ENCODE measurements around the gene SNRNP25. TPM values are rescaled to one million over a fixed set of nuclear protein-coding genes. Genes with fewer than 3 reads are reported as not detected.

SNRNP25 gene
- total and polyA plus RNA-seq, 2 of the 8 experiments (the other 6 are each of a cell fraction or from before 2014, with no cell fraction given), result 53.0 to 58.4 TPM

- H3K18ac ChIP-seq (ENCODE audit: extremely low read depth, low read length), result no peak overlapping the region
- H3K23me2 ChIP-seq (ENCODE audit: low read depth, low read length), result no peaks in the 10 kb centered on the region
- no peak overlapping the region for H3K14ac ChIP-seq (ENCODE audit: insufficient read length)
- no peaks in the 10 kb centered on the region for H3K79me2 ChIP-seq (ENCODE audit: control insufficient read depth in 1 of 2, insufficient read depth in 2 of 2, low read length in 2 of 2)
- H3K56ac ChIP-seq (replicated peaks; ENCODE audit: insufficient read length, low read depth, low read length), result no peak overlapping the region
- H3K9me3 ChIP-seq (ENCODE audit: insufficient read depth in 2 of 2, low read depth in 1 of 2, low read length in 1 of 2), result no peaks in the 10 kb centered on the region
- DNase-seq (ENCODE audit: low read depth in 1 of 2, low spot score in 2 of 2) (no peak), FAIRE-seq (no peak)
- H3K27me3 ChIP-seq (replicated peaks in 1 of 4; ENCODE audit: control insufficient read depth in 3 of 4, extremely low read depth in 1 of 4, insufficient read depth in 3 of 4, low read length in 3 of 4), result no peaks in the 10 kb centered on the region
- WGBS, 2 experiments (ENCODE audit: extremely low coverage in 1 of 2, insufficient coverage in 1 of 2, insufficient read length in 1 of 2, insufficient replicate concordance in 2 of 2, low coverage in 1 of 2, low lambda C conversion rate in 2 of 2, missing lambda C conversion rate in 1 of 2), result 93% methylated on average over 32 of the region's 89 CpGs; no CpG with 5 or more reads in 1 of the 2 experiments
- ChIA-PET CTCF (ENCODE audit: partially characterized antibody) (interaction anchor here (21.2 kb wide), 1 partner anchor 25 kb away, joined by 856 read pairs; the partner anchor contains the start of gene MPG), POLR2A (ENCODE audit: partially characterized antibody) (interaction anchor here (0.8 to 16.6 kb wide), 8 partner anchors 8 to 58 kb away, joined by 3 to 153 read pairs (median 4); partner anchors contain the start of genes POLR3K, RHBDF1 and SNRNP25)
- no peak overlapping the region for H2AFZ ChIP-seq (ENCODE audit: low read length)
- no peak overlapping the region for H3K4me3 ChIP-seq (ENCODE audit: extremely low read depth in 1 of 4, insufficient read depth in 2 of 4, low read depth in 3 of 4, low read length in 4 of 4)
- no peak overlapping the region for H2BK20ac ChIP-seq (ENCODE audit: low read length)
- H3K27ac ChIP-seq (ENCODE audit: low read depth, low read length), result no peak overlapping the region
- H2BK15ac ChIP-seq (ENCODE audit: low read length), result no peak overlapping the region
- no peak overlapping the region for H2BK120ac ChIP-seq (replicated peaks; ENCODE audit: low read depth, low read length)
- H2AK5ac ChIP-seq (ENCODE audit: low read depth, low read length), result no peak overlapping the region
- peaks cover 11 to 24% of the 10 kb centered on the region in 2 experiments for H4K20me1 ChIP-seq (replicated peaks in 1 of 2; ENCODE audit: control insufficient read depth in 1 of 2, insufficient read depth in 2 of 2, low read length in 2 of 2)
- peaks cover 19 to 41% (median 34%) of the 10 kb centered on the region in 4 experiments for H3K36me3 ChIP-seq (ENCODE audit: control insufficient read depth in 2 of 4, insufficient read depth in 4 of 4, low read length in 3 of 4)
- peak overlapping the region; percentile 57; the same call in 1 of the 2 replicates for H4K8ac ChIP-seq (ENCODE audit: extremely low read depth, insufficient read depth, low read length)
- no peak overlapping the region for H4K91ac ChIP-seq (replicated peaks; ENCODE audit: insufficient read length, low read length)
- H3K4ac ChIP-seq (replicated peaks; ENCODE audit: insufficient read length, low read depth, low read length), result no peak overlapping the region
- no peak overlapping the region for H2BK5ac ChIP-seq (ENCODE audit: low read depth, low read length)
- H3K79me1 ChIP-seq (ENCODE audit: low read depth, low read length), result no peaks in the 10 kb centered on the region
- H3K9ac ChIP-seq (replicated peaks in 1 of 4; ENCODE audit: extremely low read depth in 1 of 4, low read depth in 3 of 4, low read length in 3 of 4), result no peak overlapping the region
- H4K5ac ChIP-seq (ENCODE audit: insufficient read length, low read depth, low read length), result no peak overlapping the region
- H3K4me1 ChIP-seq (replicated peaks in 1 of 4; ENCODE audit: control insufficient read depth in 3 of 4, insufficient read depth in 4 of 4, low read length in 3 of 4), result no peaks in the 10 kb centered on the region; a peak in 3 of 7 replicates
- no peak overlapping the region for H3K23ac ChIP-seq (ENCODE audit: insufficient read length)
- H3K4me2 ChIP-seq (ENCODE audit: insufficient read depth in 1 of 2, low read depth in 2 of 2, low read length in 2 of 2), result no peak overlapping the region
- no peak overlapping the region for H2BK12ac ChIP-seq (ENCODE audit: low read depth, low read length)
- TF ChIP-seq SIN3A (conservative IDR thresholded peaks at IDR 0.05 in 1 of 2, IDR thresholded peaks at IDR 0.05 in 1 of 2; ENCODE audit: low read depth in 1 of 2, low read length in 2 of 2) (no peak), CTBP2 (IDR thresholded peaks at IDR 0.05; ENCODE audit: borderline replicate concordance, insufficient read depth, insufficient read length, low read length) (no peak), JUN (IDR thresholded peaks at IDR 0.05; ENCODE audit: low read depth, low read length) (no peak), MAFK (IDR thresholded peaks at IDR 0.05; ENCODE audit: low read depth, low read length) (no peak), YY1 (IDR thresholded peaks at IDR 0.05; ENCODE audit: low read depth, low read length) (no peak), ZNF274 (IDR thresholded peaks at IDR 0.05; ENCODE audit: borderline replicate concordance, extremely low read depth, low read length) (no peak), CBX8 (IDR thresholded peaks at IDR 0.05; ENCODE audit: borderline replicate concordance, low read depth, low read length) (no peak)
- TF ChIP-seq, protein P1, sequence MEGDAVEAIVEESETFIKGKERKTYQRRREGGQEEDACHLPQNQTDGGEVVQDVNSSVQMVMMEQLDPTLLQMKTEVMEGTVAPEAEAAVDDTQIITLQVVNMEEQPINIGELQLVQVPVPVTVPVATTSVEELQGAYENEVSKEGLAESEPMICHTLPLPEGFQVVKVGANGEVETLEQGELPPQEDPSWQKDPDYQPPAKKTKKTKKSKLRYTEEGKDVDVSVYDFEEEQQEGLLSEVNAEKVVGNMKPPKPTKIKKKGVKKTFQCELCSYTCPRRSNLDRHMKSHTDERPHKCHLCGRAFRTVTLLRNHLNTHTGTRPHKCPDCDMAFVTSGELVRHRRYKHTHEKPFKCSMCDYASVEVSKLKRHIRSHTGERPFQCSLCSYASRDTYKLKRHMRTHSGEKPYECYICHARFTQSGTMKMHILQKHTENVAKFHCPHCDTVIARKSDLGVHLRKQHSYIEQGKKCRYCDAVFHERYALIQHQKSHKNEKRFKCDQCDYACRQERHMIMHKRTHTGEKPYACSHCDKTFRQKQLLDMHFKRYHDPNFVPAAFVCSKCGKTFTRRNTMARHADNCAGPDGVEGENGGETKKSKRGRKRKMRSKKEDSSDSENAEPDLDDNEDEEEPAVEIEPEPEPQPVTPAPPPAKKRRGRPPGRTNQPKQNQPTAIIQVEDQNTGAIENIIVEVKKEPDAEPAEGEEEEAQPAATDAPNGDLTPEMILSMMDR (IDR thresholded peaks at IDR 0.05; ENCODE audit: control extremely low read depth in 1 of 3, insufficient read depth in 1 of 3, low read depth in 1 of 3, low read length in 3 of 3), result no peak
Observed at GRCh38 chr16:60929-61878, 7.6 kb downstream of the SNRNP25 start.
